Activated CD8-positive, alpha-beta memory T cell treated with anti-CD3 and anti-CD28 coated beads, Interleukin-2, amount 50 U/mL, for 4 hours (primary cell): ENCODE data around the gene DCP1B.
A peak's percentile ranks its signal among the peaks of the same experiment; 100 is the strongest.

ENCODE experiments used
- DNase-seq: peaks from one replicate; pipeline ENCODE4 v3.0.0-alpha.2; 2020

DCP1B gene

DNA sequence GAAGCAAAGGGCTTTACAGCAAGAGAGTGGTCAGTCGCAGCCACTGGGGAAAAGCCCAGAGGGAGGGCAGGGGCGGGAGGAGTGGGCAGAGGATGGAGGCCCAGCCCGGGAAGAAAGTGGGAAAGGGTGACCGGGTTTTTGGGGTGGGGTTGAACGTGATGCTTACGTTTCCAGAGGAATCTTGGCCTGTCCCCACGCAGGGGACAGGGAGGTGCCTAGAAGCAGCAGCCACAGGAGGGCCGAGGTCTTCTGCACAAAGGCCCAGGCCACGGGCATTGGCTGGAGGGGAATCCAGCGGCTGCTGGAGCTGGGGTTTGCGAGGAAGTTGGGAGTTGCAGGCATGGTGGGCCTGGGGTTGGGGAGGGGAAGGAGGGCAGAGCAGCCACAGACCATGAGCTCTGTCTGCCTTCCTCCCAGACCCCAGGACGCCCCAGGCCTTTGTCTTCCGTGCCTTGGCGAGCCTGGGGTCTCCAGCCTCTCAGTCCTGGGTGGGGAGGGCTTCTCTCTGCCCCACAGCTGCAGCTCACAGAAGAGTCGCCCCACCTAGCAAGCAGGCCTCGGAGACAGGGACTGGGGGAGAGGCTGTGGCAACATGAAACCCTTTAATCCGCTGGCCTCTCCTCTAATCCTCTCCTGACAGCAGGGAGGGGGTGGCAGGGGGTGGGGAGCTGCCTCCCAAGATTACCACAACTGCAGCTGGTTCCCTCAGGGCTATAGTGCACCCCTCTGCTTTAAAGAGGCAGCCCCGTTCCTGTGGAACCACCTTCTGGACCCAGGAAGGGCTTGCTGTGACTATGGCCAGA lies 86.0 kb downstream of the DCP1B start, which contains the start of gene CACNA2D4:
Gene CACNA2D4, minus strand, starts transcription at position 572 of the 803 bp plus-strand sequence. Its CDS starts 179 bp downstream, at position 393.
- no peak for DNase-seq

DNA sequence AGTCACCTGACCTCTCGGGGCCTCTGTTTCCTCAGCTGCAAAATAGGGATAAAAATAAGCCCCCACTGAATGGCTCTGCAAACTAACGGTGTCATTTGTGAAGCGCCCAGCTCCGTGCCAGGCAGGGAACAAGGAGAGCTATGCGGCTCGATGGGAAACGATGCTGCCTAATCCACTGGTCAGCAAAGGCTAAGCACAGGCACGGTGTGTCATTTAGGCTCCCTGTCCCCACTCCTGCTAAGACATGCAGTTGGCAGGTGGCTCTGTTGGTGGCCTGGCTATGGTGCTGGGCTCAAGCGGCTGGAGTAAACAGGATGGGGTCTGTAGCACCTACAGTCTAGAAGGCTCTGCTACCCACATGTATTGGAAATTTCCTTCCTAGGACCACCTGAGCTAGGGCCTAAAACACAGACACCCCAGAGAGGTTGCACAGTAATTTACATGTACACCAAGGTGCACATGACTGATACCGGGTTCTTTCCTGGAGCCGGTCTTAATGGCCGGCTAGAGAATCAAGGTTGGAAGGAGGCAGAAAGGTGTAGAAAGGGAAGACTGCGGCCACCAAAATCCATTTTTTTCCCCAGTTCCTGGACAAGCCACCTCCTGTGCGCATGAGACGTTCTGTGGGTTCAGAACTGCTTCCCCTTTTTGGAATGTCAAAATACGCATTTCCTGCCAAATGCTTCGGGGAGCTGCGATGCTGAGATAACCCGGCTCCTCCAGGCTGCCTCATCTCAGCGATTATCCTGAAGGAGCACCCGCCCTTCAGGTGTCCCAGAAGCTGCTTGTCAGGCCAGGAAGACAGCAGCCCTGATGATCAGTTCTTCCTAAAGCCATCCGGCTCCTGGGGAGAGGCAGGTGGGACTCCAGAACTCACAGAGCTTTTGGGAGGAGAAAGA lies 86.8 kb downstream of the DCP1B start:
- DNase-seq, result no peak

DNA sequence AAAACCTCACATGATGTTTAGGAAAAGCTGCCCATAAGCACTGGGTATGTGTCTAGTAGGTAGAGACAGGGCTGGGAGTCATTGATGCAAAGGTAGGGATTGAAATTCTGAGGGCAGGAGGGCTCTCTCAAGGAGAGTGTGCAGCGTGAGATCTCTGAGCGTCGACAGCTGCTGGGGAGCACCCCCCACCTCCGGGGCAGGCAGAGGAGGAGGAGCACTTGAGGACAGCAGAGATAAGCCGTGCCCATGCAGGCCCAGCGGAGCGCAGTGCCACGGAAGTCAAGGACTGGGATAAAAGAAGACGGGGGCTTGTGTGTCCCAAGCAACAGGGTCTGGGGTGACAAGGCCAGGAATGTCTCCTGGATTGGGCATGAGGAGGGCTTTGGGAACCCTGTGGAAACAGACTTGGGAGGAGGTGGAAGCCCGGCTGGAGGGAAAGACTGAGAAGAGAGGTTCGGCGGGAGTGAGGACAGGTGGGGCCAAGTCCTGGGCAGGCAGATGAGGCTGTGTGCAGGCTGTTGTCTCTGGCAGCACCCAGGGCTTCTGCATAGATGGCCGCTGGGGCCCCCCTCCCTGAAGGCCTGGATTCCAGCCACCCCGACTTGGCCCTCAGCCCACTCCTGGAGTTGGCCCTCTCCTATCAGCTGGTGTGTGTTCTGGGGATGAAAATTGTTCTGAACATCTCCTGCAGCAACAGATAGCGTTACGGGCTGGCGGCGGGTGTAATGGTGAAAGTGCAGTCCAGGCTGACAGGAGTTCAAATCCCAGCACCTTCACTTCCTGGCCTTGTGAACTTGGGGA lies 87.7 kb downstream of the DCP1B start:
- no peak for DNase-seq

DNA sequence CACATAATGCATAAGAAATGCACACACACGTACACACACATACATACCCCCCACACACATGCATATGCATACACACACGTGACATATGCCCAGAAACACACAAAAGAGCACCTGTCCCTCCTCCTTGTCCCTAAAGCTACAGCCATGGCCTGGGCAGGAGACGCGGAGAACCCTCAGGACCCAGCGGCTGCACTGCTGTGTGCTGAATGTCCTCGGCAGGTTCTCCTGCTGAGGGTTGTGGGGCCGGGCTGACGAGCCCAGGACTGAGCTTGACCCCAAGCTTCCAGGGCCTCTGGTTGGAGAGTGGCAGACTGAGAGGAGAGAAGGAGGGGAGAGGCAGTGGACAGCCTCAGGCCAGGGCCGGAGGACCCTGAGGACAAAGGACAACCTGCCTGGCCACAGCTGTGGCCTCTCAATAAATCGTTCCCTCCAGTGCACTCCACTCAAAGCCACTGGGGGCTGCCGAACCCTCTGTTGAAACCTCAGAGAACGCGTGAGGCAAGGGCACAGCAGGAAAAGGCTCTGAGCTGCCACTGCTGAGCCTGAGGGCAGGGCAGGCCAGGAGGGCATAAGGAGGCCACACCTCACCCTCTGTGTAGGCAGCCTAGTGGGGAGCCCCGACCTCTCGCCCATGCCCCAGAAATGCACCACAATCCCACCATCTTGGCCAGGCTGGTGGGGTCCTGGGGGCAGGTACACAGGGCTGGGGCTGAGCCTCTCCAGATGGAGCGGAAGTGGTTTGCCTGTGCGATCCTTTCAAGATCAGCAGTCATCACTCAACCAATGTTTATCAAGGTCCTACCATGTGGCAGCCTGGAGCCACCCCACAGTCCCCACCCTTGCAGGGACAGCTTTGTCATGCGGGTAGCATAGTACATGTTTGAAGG lies 88.9 kb downstream of the DCP1B start:
- DNase-seq, result no peak

DNA sequence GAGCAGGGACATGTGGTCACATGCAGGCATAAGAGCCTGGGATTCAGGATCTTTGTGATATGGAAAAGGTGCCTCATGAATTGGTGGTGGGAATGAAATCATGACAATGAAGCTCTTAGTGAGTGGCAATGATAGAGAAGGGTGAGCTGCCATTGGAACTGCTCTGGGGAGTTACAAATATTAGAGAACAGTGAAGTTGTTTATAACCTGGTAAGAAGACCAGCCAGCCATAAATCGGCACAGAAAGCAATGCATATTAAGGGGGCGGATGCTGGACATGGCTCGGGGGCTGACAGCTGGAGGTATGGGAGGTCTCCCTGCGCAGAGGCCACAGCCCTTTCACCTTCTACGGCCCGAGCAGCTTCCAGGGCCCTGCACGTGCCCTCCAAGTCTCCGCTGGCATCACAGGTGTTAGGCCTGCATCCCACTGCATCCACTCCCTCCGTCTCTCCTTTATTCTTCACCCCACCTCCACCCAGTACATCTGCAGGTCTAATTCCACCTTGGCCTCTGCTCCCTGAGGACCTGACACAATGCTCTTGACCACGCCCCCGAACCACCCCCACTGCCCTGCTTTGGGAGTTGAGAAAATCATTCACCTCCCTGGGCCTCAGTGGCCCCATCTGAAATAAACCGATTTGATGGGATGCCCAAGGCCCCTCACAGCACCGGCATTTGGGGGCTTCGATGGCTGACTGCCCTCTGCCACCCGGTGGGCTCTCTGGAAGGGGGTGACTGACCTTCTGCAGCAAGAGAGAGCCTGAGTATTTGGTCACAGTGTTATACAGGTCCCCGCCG lies 89.9 kb downstream of the DCP1B start:
- DNase-seq, result no peak

DNA sequence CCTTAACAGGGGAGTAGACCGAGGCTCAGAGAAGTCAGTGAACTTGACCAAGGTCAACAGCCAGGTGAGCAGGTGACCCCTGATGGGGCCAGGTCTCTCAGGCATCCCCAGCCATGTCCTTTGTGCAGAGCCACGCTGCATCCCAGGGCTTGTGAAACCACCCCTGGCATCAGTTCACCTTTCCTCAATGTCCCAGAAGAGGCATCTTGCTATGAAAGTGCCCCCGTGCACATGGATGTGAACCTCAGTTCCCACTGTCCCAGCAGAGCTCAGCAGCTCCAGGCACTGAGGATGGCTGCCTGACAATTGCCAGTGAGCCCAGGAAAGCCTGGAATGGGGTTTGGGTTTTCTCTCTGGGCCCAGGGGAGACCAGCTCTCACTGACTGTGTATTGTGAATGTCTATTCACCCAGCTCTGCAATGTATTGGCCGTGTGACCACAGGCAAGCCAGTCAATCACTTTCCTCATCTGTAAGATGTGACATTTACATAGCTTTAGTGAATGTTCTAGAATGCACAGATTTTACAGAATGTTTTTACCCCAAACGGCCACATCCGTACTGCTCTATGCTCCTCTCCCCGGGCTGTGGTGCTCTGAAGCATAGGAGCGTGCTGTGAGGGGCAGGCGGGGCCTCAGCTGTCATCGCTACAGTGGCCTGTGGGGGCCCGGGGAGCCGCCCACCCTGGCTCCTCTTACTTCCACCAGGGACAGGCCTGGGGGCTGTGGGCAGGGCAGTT lies 90.7 kb downstream of the DCP1B start:
- no peak for DNase-seq

DNA sequence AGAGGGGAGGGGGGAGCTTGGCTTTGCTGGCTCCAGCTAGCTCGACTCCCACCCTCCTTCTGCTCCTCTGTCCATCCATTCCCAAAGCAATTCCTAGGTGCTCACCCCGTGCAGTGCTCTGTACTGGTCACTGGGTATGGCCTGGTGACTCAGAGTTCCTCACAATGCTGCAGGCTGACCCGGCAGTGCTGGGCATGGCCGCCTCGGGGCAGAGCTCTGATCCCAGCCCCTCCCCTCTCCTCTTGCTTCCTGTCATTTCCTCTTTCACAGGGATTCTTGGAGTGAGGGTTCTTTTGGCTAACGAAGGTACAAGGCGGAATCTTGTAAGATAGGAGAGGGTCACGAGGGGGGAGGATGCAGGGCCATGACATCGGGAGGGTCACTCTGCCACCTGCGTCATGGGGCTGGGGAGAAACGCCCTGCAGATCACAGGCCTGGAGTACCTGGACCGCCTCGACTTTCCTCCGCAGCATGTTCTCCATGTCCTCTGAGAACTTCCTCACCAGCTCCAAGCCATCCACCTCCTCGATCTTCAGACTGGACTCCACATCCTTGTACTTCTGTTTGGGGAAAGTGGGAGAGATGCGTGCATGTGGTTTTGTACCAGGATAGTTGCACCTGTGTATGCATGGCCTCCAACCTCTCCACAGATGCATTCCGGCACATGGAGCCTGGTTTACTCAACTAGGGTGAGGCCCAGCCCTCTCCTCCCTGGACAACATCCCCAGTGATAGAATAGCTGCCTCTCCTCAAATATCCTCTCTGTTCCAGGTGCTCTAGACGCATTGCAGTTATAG lies 91.5 kb downstream of the DCP1B start:
- no peak for DNase-seq

DNA sequence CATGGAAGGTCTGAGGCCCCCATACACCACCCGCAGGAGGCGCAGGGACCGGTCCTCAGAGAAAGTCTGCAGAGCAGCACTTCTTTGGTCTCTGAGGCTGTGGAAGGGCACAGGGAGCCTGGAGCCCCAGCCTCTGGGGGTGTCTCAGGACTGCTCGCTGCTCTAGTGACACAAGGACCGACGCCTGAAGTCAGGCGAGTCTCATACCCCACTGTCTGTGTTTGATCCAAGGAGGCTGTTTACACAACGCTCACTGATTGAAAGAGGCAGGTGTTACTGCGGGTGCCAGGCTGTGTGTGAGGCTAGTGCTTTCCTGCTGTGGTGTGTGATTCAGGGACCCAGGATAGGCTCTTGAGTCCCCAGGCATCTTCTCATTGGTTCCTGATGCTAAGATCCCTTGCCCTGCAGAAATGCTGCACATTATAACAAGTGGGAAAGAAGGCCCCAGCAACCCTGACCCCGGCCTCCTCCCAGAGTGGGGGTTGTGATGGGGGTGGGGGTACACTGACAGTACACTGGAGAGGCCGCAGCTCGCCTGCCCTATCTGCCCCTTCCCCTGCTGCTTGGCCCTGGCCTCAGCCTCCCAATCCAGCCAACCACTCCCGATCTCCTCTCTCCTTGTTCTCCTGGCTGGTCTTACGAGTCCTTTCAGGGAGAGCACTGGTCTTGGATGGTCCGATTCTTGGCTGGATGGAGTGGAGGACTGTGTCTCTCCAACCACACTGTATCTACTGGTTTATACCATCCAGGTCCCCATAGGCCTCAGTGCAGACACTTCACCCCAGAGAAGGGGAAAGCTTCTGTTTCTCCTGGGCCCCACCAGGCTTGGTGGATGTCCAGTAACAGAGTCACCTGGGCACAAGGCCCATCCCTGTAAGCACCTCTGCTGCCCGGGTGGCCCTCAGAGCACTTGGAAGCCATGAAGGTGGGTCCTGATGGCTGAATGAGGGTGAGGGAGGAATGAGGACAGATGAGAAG lies 92.4 kb downstream of the DCP1B start:
- DNase-seq, result no peak

DNA sequence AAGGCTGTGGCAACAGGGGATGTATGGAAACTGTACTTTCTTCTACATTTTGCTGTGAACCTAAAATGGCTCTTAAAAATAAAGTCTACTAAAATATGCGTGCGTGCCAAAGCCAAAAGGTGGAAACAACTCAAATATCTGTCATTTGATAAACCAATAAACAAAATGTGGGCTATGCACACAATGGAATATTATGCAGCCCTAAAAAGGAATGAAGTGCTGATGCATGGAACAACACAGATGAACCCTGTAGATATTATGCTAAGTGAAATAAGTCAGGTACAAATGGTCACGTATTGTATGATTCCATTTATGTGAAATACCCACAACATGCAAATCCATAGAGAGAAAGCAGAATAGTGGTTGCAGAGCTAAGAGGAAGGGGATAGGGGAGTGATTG lies 93.8 kb downstream of the DCP1B start:
- DNase-seq, result no peak

DNA sequence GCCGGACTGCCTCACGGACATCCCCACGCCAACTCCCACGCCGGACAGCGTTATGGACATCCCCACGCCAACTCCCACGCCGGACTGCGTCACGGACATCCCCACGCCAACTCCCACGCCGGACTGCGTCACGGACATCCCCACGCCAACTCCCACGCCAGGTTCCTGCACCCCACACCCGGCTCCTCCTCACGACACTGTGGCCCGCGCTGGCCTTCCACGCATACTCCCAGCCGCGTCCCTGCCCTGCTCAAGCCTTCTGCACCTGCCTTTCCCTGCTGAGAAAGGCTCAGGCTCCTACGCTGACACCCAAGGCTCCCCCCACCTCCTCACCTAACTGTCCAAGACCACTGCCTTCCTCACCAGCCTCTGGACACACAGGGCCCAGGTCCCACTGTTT lies 95.5 kb downstream of the DCP1B start:
- DNase-seq, result no peak

DNA sequence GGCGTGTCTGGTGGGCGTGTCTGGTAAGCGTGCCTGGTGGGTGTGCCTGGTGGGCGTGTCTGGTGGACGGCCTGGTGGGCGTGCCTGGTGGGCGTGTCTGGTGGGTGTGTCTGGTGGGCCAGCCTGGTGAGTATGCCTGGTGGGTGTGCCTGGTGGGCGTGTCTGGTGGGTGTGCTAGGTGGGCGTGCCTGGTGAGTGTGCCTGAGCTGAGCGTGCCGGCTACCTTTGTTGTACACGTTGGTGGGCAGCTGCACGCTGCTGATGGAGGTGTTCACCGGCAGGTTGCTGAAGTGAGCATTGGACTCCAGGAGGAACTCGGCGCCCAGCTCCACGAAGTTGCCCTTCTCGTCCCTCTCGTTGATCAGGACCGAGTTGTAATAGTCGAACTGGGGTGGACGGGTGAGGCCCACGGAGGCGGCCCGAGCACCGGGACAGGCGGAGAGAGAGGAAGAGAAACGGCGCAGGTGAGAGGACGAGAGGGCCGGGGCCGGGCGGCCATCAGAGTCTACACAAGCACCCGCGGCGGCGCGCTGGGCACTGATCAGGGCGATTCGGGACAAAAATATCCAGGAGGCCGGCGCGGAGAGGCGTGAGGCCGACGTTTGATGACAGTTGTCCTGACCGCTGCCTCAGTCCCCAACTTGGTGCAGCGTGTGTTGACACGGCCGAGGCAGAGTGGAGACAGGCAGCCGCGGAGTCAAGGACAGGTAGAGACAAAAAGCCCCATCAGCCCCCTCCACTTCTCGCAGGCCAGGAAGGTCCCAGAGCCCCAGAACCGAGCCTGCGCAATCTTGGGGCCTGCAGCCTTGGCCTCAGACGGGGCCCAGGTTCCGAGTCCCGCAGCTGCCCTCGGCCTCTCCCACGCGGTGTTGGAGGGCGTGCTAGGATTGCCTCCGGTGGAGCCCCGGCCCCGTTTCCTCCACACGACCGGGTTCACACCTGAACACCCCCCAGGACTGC lies 96.3 kb downstream of the DCP1B start:
- DNase-seq, result peak; percentile 32

DNA sequence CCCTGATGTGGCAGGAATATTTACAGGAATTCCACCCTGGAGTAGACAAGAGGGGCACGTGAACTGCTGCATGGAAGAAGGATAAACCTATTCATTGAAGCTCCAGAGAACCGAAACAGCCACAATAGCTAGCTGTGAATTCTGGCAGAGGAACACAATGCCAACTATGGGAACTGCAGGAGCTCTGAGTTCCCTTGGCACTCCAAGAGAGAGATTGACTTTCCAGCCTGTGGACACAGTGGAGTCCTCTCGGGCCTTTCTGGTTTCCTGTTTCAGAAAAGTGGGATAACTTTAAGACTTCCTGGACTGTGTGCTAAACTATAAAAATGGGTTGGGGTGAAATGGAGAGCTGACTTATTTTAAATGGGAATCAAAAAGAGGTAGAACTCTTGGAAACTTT lies 97.7 kb downstream of the DCP1B start:
- DNase-seq, result no peak

DNA sequence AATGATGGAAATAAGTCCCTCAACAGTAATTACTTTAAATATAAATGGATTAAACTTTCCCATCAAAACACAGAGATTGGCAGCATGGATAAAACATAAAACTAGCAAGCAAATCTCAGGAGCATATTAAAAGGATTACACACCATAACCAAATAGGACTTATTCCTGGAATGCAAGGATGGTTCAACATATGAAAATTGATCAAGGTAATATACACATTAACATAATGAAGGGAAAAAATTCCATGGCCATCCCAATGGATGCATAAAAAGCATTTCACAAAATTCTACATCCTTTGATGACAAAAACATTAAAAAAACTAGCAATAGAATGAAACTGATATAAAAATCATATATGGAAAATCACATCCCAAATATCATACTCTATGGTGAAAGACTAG lies 99.4 kb downstream of the DCP1B start:
- no peak for DNase-seq

DNA sequence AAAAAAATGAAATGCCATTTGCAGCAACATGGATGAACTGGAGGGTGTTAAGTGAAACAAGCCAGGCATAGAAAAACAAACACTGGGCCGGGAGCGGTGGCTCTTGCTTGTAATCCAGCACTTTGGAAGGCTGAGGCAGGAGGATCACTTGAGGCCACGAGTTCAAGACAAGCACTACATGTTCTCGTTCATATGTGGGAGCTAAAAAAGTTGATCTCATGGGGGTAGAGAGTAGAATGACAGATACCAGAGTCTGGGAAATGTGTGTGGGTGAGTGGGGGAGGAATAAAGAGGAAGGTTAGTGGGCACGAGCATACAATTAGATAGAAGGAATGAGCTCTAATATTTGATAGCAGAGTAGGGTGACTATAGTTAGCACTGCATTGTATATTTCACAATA lies 107.3 kb downstream of the DCP1B start:
- no peak for DNase-seq
